NCI-H2171 treated with DMSO at 0.1 percent for 48 hours (cell line): ENCODE data around the gene RETSAT.
"Not testable (repeated sequence)": the region's sequence is repeated elsewhere in the genome, so short reads cannot be mapped to it uniquely, and the experiment has no call there.

Experiments
- DNase-seq: peaks from one replicate; lab custom pipeline; 2025; lab: John Stamatoyannopoulos, UW

RETSAT gene

DNA sequence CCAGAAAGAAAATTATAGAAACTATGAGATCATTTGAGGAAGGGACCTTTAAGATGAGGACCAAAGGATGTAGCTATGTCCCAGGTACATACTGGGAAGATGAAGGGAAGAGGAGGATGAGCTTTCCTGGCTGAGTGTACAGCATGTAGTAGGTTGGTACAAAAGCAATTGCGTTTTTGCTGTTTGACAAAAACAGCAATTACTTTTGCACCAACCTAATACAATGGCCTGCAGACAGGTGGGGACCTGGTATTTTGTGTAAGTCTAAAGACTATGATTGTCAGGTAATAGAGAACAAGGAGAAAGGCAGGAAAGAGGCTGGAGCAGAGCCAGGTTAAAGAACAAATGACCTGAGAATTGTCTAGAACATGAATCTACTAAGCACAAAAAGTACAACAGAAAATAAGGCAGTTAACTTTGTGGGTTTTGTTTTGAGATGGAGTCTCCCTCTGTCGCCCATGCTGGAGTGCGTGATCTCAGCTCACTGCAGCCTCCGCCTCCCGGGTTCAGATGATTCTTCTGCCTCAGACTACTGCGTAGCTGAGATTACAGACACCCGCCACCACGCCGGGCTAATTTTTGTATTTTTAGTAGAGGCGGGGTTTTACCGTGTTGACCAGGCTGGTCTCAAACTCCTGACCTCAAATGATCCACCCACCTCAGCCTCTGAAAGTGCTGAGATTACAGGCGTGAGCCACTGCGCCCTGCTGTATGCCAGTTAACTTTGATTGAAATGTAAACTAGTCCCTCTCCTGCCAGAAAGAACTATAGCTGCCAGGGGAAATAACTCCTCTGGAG lies 23.3 kb downstream of the RETSAT start:
- no peak for DNase-seq

DNA sequence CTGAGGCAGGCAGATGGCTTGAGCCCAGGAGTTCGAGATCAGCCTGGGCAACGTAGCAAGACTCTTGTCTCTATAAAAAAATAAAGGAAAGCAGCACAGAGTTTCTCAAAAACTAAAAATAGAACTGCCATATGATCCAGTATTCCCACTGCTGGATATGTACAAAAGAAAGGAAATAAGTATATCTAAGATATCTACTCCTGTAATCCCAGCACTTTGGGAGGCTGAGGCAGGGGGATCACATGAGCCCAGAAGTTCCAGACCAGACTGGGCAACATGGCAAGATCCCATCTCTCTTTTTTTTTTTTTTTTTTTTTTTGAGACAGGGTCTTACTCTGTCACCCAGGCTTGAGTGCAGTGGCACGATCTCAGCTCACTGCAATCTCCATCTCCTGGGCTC lies 24.6 kb downstream of the RETSAT start:
- not testable (repeated sequence) for DNase-seq

DNA sequence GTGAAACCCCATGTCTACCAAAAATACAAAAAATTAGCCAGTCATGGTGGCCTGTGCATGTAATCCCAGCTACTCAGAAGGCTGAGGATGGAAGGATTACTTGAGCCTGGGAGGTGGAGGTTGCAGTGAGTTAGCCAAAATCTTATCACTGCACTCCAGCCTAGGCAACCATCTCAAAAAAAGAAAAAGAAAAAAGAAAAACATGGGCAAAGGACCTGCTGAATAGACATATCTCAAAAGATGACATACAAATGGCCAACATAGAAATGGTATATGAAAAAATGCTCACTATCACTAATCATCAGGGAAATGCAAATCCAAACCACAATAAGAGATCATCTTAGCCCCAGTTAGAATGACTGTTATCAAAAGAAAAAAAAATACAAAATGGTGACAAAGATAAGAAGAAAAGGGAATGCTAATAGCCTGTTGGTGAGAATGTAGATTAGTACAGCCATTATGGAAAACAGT lies 25.1 kb downstream of the RETSAT start:
- DNase-seq, result no peak

DNA sequence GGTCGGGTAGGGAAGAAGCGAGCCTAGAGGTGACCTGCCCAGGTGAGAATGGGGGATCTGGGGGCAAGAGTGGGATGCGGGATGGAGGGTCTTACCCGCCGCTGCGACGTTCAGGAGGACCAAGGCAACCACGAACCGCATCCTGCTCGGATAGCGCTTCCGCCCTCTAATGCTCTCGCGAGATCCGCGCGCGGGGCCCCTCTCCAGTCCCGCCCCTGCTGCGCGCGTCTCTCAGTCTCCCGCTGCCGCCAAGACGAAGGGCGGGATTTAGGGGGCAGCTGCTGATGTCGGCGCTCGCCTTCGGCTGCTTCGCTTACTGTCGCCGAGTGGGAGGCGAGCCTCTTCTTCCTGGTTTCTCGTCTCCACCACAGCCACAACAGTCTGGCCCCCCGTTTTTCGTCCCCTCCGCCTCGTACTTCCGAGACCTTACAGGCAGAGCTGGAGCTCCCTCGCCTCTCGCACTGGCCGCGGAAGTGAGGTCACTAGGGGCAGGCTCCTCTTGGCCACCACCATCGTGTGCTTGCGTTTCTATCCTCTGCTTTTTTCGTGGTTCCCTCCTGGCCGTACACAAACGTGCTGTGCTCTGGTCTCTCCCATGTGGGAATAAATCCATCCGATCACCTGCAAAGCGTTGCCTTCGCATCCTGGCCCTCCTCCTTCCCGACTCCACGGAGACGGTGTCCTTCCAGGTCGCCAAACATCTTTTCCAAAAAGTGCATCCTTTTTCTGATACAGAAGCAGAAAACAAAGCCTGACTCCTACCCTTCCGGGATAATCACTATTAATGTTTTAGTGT lies 26.3 kb downstream of the RETSAT start, which contains the start of gene TGOLN2:
Gene TGOLN2, minus strand, starts transcription at position 168 of the 796 bp plus-strand sequence. Its CDS starts 27 bp downstream, at position 141.
- peak; percentile 93 for DNase-seq

DNA sequence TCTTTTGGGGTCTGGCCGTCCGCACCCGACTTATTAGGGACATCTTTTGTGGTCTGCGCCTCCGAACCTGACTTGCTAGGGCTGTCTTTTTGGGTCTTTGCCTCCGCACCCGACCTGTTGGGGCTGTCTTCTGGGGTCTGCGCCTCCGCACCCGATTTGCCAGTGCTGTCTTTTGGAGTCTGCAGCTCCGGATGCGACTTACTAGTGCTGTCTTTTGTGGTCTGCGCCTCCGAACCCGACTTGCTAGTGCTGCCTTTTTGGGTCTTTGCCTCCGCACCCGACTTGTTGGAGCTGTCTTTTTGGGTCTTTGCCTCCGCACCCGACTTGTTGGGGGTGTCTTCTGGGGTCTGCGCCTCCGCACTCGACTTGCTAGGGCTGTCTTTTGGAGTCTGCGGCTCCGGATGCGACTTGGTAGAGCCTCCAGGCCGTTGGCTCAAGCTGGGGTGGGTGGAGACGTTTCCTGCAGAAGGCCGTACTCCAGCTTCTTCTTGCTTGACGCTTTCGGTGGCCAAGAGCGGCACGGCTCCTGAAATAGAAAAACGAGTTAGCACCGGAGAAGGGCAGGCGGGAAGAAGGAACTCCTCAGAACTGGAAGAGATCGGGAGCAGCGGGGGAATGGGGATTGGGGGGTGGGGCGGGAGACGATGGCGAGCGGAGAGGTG lies 27.0 kb downstream of the RETSAT start:
- no peak for DNase-seq

DNA sequence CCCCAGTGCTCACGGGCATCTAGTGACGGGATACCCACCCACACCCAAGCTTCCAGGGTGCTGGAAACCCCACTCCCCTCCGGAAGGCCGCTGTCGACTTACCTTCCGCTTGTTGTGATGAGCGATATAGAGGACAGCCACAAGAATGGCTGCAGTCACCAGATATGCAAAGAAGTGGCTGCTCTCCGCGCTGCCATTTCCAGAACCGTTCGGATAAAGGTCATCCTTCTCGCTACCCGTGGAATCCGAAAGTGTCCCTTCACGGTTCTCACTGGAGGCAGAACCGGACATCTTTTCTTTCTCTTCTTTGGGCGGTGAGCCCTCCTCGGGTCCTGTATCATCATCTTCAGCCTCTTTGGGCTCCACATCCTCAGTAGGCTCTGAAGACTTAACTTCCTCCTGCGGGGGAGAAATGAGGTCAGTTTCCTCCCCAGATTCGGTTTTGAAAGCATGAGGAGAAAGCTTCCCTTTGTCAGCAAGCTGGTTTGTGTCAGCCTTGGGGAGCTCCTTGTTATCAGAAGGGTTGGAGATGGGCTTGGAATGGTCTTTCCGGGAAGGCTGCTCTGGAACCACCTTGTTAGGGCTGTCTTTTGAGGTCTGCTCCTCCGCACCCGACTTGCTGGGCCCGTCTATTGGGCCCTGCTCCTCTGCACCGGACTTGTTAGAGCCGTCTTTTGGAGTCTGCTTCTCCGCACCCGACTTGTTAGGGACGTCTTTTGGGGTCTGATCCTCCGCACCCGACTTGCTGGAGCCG lies 27.7 kb downstream of the RETSAT start:
- DNase-seq, result no peak

DNA sequence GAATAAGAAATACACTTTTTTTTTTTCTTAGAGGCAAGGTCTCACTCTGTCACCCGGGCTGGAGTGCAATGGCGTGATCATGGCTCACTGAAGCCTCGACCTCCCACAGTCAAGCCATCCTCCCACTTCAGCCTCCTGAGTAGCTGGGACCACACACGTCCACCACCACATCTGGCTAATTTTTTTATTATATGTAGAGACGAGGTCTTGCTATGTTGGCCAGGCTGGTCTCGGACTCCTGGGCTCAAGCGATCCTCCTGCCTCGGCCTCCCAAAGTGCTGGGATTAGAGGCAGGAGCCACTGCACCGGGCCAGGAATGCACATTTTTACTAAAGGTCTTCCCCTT lies 28.9 kb downstream of the RETSAT start:
- DNase-seq, result no peak

DNA sequence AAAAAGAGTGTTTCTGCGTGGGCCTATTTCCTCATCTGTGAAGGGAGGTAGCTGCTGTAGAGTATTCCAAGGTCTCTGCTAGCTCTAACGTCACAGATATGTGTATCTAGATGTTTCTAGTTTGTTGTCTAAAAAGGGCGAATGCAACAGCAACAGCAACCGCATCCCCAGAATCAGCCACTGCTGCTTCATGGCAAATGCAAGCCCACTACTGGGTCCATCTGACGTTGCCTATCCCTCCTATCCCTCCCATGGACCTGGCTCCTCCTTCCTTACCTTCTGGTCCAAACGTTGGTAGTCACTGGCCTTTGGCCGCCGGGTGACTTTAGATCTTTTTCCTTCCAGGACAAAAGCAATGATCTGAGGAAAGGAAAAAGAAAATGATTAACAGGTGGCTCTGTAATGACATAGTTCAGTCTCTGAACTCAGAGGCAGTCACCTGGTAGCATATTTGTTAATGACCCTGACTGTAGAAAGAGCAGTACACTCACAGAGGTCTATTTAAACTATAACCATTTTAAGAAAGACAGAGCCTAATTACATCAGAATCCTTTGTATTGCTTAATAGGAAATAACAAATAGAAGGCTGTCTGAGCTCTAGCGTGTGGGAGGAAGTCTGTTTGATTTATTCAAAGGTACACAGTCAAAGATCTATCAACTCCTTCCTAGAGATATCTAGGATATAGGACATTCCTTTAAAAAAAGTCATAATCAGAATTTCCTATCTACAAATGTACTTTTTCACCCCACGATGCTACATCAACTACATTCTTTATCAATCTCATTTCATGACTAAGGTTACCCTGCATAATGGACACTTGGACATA lies 29.5 kb downstream of the RETSAT start:
- no peak for DNase-seq

DNA sequence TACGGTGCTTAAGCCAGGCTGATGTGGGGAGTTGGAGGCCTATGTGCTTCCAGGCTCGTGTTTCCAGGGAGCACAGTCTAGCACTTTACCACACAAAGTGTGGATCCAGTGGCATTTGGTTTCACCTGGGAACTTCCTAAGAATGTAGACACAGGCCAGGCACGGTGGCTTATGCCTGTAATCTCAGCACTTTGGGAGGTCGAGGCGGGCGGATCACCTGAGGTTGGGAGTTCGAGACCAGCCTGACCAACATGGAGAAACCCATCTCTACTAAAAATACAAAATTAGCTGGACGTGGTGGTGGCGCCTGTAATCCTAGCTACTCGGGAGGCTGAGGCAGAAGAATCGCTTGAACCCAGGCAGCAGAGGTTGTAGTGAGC lies 30.4 kb downstream of the RETSAT start:
- not testable (repeated sequence) for DNase-seq

DNA sequence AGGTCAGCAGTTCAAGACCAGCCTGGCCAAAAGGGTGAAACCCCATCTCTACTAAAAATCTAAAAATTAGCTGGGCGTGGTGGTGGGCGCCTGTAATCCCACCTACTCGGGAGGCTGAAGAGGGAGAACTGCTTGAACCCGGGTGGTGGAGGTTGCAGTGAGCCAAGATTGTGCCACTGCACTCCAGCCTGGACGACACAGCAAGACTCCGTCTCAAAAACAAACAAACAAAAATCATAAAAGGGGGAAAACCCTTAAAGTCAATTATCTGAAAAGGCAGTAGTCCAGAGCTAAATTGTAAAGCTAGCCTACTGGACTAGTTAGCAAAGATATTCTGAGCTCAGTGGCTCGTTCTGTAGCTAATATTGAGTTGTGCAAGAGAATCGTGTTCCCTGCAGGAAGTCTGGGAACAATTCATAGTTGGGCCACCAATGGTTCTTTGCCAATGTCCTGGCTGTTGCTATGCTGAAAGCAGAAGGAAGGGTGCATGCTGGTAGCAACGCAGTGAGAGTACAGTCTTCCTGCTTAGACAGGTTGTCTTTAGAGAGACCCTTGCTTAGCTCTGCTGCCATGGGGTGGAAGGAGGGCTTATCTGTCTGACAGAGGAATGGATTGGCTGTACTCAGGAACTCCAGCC lies 30.9 kb downstream of the RETSAT start:
- DNase-seq, result no peak

DNA sequence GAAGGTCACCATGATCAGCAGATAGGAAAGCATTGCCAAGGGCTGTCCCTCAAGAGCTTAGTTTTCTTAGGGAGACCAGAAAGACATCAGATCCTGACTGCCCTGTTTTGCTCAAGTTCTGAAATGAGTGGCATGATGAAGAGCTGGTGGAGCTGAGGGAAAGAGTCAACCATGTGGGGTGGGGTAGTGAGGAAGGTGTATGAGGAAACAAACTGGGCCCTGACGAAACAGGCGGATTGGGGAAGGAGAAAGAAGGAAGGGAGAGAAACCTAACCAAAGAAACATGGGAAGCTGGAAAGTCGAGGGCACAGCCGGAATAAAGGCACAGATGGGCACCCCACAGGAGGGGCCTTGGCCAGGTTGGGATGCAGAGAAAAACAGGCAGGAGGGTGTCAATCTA lies 34.5 kb downstream of the RETSAT start:
- DNase-seq, result no peak

DNA sequence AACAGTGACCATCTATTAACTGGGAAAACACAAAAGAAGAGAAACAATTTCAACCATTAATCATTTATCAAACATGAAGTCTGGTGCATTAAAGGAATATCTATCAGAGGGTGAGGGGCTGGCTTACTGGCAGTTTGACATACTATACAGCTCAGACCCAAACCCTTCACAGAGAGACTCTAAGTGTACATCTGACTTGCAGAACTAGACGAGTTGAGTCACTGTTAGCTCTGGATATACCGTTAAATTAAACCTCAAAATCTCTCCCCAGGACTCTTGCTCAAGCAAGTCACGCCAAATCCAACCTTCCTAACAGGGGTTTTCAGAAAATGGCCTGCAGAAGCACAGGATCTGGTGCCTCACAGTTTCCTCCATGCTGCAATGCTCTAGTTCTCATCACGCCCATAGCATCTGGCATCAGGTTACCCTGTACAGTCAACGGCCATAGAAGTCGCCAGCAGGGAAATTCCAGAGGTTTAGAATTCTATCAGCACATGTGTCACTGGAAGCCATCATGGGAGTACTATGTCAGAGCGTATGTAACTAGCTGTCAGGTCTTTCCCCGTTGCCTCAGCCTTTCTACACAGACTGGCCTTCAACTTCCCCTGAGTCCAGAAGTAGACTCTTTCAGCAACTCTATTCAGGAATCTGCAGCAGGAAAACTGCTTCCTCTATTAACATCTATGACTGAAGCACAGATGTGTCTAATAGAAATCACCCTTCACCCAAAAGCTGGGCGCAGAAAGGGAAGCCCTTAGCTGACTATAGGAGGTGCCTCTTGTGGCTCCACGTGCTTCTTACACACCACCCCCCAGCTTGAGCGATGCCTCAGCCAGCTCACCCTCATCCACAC lies 35.9 kb downstream of the RETSAT start:
- DNase-seq, result no peak

DNA sequence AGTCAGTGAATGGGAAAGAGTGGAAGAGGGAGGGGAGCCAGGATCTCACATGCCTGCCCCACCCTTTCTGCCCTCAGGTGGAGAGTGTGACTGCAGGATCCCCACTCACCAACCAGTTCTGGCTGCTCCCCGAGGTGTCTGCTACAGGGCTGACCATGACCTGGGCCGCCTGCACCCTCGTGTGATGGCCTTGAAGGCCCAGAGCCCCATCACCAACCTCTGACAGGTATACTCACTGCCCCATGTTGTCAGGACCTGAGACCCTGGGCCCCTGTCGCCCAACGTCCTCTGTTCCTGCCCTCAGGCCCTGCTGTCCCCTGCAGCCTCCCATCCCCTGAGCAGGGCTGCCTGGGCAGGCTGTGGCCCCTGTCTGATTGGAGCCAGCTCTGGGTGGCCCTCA lies 38.4 kb downstream of the RETSAT start:
- DNase-seq, result not testable (repeated sequence)

DNA sequence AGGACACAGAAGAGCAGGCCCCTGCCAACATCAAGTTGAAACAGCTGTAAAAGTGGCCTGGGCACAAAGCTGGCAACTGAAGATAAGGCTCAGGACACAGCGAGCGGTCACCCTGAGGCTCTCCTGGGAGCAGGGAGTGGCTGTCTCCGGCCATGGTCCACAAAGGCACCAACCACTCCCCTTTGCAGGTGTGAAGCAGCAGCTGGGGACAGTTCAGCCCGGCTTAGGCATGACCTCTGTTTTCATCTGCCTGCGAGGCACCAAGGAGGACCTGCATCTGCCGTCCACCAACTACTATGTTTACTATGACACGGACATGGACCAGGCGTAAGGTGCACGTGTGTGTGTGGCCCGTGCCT lies 39.5 kb downstream of the RETSAT start:
- DNase-seq, result no peak

DNA sequence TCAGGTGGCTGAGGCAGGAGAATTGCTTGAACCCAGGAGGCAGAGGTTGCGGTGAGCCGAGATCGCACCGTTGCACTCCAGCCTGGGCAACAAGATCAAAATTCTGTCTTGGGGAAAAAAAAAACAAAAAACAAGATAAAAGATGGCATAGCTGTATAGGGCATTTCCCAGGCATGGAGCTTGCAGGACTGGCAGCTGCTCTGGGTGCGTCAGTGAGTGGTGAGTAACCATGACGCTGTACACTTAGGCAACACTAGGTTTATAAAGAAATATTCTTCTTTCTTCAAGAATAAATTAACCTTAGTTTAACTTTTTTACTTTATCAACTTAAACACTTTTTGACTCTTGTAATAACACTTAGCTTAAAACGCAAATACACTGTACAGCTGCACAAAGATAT lies 41.9 kb downstream of the RETSAT start:
- no peak for DNase-seq

DNA sequence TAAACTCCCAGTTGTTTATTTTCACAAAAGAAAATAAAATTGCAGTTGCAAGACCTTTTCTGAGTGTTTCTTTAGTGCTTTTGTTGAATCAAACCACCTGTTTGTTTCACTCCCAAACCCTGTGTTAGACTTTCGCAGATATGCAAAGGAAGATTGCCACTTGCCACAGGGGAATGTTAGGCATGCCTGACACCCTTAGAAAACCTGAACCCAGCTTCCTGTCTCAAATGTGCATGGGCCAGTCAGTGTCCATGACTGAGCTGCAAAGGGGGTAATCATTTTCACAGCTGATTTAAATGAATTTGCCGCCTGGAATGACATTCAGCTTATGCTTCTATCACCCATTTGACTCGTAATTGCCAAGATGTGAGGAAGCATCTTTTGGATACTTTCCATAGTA lies 44.0 kb downstream of the RETSAT start:
- no peak for DNase-seq

DNA sequence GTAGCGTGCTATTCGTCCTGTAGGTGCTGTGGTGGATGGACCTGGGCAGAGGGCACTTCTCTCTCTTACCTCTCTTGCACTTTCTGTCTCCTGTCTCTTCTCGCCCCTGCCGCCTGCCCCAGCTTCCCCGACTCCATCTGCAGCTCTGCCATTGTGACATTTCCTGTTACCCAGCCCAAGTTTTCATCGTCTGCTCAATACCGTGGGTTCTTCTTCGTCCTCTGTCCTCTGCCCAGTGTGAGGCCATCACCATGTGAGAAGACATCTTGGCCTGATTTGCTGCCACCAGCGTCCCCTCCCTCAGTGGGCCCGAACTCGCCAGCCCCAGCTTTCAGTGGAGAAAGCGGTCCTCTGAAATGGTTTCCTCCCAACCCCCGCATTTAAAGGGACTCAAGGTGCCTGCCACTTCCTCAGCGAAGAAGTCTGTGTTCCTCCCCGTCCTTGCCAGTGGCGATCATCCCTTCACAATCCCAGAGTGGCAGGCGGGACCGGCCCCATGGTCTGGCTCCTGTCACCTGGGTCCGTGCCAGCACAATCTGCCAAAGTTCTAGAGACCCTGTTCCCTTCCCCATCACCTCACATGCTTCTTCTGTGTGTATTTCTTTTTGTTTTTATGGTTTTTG lies 44.5 kb downstream of the RETSAT start:
- no peak for DNase-seq

DNA sequence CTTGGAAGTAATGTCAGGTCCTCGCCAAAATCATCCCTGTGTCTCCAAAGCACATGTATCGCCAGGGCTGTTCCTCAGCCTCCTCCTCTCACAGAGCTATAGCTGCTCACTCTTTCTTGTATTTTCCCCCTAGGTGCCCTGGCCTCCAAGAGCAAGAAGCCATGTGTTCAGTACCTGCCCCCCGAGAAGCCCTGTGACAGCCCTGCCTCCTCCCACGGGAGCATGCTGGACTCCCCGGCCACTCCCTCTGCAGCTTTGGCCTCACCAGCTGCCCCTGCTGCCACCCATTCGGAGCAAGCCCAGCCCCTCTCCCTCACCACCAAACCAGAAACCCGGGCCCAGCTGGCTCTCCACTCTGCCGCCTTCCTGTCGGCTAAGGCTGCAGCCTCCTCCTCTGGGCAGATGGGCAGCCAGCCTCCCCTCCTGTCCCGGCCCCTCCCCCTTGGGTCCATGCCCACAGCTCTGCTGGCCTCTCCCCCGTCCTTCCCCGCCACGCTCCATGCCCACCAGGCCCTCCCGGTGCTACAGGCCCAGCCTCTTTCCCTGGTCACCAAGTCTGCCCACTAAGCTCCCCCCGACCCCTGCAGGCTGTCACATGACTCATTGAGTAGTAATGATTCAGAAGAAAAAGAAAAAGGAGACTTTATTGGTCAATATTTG lies 45.3 kb downstream of the RETSAT start:
- peak; percentile 45 for DNase-seq

DNA sequence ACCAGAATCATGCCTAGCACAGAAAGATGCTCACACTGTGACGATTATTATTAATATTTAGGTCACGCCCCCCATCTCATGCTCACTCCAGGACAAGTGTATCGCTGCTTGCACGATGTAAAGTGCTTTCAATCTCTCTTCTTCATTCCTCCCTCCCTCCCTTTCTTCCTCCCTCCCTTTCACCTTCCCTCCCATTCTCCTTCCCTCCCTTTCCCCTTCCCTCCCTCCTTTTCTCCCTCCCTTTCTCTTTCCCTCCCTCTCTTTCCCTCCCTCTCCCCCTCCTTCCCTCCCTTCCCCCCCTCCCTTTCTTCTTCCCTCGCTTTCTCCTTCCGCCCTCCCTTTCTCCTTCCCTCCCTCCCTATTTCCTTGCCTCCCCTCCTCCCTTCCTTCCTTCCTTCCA lies 46.1 kb downstream of the RETSAT start:
- no peak for DNase-seq
